Sigmoid colon (tissue), 4 donors: ENCODE results near the gene OR8G5.

Experiments used
- CTCF ChIP-seq, 4 experiments: fragments of 450-650 bp in 3 of 4; fragments of 200-600 bp in 1 of 4; IDR thresholded peaks; one replicate each; pipeline ENCODE4 v1.5.1; 2016 to 2019; ENCODE audit warnings: antibody characterized with exemption in 4 of 4, mild to moderate bottlenecking in 3 of 4, moderate library complexity in 2 of 4
- EP300 ChIP-seq, 4 donors: sonication (generic); formaldehyde crosslinking; IDR thresholded peaks; one replicate each; pipeline ENCODE4 v1.6.1; 2017; ENCODE audit warnings: antibody characterized with exemption in 4 of 4
- POLR2A ChIP-seq, 2 donors: fragments of 450-650 bp; IDR thresholded peaks; one replicate each; pipeline ENCODE4 v1.6.1; 2016; ENCODE audit warnings: antibody characterized with exemption in 2 of 2, mild to moderate bottlenecking in 2 of 2, moderate library complexity in 2 of 2
- POLR2AphosphoS5 ChIP-seq, 4 donors: sonication (generic); formaldehyde crosslinking; IDR thresholded peaks; one replicate each; pipeline ENCODE4 v1.6.1; 2017; ENCODE audit warnings: antibody characterized with exemption in 4 of 4

DNA sequence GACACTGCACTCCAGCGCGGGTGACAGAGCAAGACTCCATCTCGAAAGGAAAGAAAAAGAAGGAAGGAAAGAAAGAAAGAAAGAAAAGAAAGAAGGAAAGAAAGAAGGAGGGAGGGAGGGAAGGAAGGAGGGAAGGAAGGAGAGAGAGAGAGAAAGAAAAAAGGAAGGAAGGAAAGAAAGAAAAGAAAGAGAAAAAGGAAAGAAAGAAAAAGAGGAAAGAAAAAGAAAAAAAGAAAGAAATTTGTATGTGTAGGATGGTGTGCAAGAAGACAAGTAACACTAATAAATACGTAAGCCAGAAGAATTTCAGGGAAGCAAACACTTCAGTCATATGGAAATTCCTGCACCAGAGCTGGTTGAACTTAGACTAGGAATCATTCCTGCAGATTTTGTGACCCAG, 57.0 kb downstream of the OR8G5 start:
- TF ChIP-seq POLR2AphosphoS5 (IDR thresholded peaks at IDR 0.05) (no peak), CTCF (IDR thresholded peaks at IDR 0.05) (no peak), EP300 (IDR thresholded peaks at IDR 0.05) (no peak), POLR2A (IDR thresholded peaks at IDR 0.05) (no peak)
